ENCODE data around the gene PDE11A. TPM values are rescaled to one million over a fixed set of nuclear protein-coding genes. Genes with fewer than 3 reads are reported as not detected.

The PDE11A gene
- total and polyA plus RNA-seq, 2 experiments from 2014 or later = 0.08 to 0.73 TPM

GRCh38 chr2:178016612-178017011 lies 56.0 kb downstream of the PDE11A start:
- ATAC-seq = no peak
- Histone ChIP-seq H3K4me3 (no peak overlapping the region), H3K79me2 (replicated peaks; ENCODE audit: insufficient read depth) (no peaks in the 10 kb centered on the region), H3K27ac (ENCODE audit: low read depth) (no peak overlapping the region), H4K20me1 (replicated peaks; ENCODE audit: insufficient read depth) (no peaks in the 10 kb centered on the region), H3K27me3 (ENCODE audit: insufficient read depth) (no peaks in the 10 kb centered on the region), H3K36me3 (ENCODE audit: insufficient read depth) (no peaks in the 10 kb centered on the region), H3F3A (replicated peaks; ENCODE audit: low read depth) (no peaks in the 10 kb centered on the region), H3K9me2 (ENCODE audit: insufficient read depth) (peaks cover 6% of the 10 kb centered on the region; the same call in 1 of the 2 replicates), H2AFZ (no peak overlapping the region), H3K4me2 (no peak overlapping the region), H3K4me1 (ENCODE audit: insufficient read depth) (no peaks in the 10 kb centered on the region)
- no peaks in the 10 kb centered on the region for H3K9me3 Mint-ChIP-seq
- no peak overlapping the region for H3K27ac Mint-ChIP-seq
- no peaks in the 10 kb centered on the region for H3K36me3 Mint-ChIP-seq (ENCODE audit: low read depth)
- no peak for TF ChIP-seq CTCF (conservative IDR thresholded peaks at IDR 0.05; ENCODE audit: low read depth in 2 of 2)
- TF ChIP-seq ZNF331 (CRISPR knock-in tag; IDR thresholded peaks at IDR 0.05; ENCODE audit: low read depth) = no peak
- TF ChIP-seq EZH2 (IDR thresholded peaks at IDR 0.05; ENCODE audit: low read depth, unreplicated experiment) = no peak
- TF ChIP-seq EZH2phosphoT487 (IDR thresholded peaks at IDR 0.05; ENCODE audit: unreplicated experiment) = no peak
- no peak for TF ChIP-seq ZNF114 (CRISPR knock-in tag; IDR thresholded peaks at IDR 0.05)
- no peak for TF ChIP-seq JUNB (IDR thresholded peaks at IDR 0.05; ENCODE audit: unreplicated experiment)
- TF ChIP-seq POLR2AphosphoS5 (IDR thresholded peaks at IDR 0.05; ENCODE audit: low read depth) = no peak
- no peak for TF ChIP-seq ETS1 (IDR thresholded peaks at IDR 0.05)
- H3K4me1 Mint-ChIP-seq = no peaks in the 10 kb centered on the region
- no peak overlapping the region for H3K4me3 Mint-ChIP-seq
- DNase-seq (ENCODE audit: low spot score) = no peak
- no peaks in the 10 kb centered on the region for H3K27me3 Mint-ChIP-seq (ENCODE audit: insufficient read depth, low read depth, poor library complexity)

- Histone ChIP-seq H3K36me3 (ENCODE audit: insufficient read depth) (no peaks in the 10 kb centered on the region), H3K27me3 (ENCODE audit: insufficient read depth) (no peaks in the 10 kb centered on the region), H3K4me3 (no peak overlapping the region), H3K4me1 (ENCODE audit: insufficient read depth) (no peaks in the 10 kb centered on the region), H3K9me2 (ENCODE audit: insufficient read depth) (no peaks in the 10 kb centered on the region; the same call in 1 of the 2 replicates), H4K20me1 (replicated peaks; ENCODE audit: insufficient read depth) (no peaks in the 10 kb centered on the region), H2AFZ (no peak overlapping the region), H3K79me2 (replicated peaks; ENCODE audit: insufficient read depth) (no peaks in the 10 kb centered on the region), H3K4me2 (no peak overlapping the region), H3K27ac (ENCODE audit: low read depth) (no peak overlapping the region), H3F3A (replicated peaks; ENCODE audit: low read depth) (no peaks in the 10 kb centered on the region)
- ATAC-seq (no peak), DNase-seq (ENCODE audit: low spot score) (no peak)
- Mint-ChIP-seq H3K9me3 (no peaks in the 10 kb centered on the region), H3K4me3 (no peak overlapping the region), H3K27ac (no peak overlapping the region), H3K27me3 (ENCODE audit: insufficient read depth, low read depth, poor library complexity) (no peaks in the 10 kb centered on the region), H3K36me3 (ENCODE audit: low read depth) (no peaks in the 10 kb centered on the region), H3K4me1 (no peaks in the 10 kb centered on the region)
- TF ChIP-seq ZNF114 (CRISPR knock-in tag; IDR thresholded peaks at IDR 0.05) (no peak), EZH2phosphoT487 (IDR thresholded peaks at IDR 0.05; ENCODE audit: unreplicated experiment) (no peak), CTCF (conservative IDR thresholded peaks at IDR 0.05; ENCODE audit: low read depth in 2 of 2) (no peak), CREB1 (CRISPR knock-in tag; IDR thresholded peaks at IDR 0.05; ENCODE audit: low read depth) (no peak), STAT1 (IDR thresholded peaks at IDR 0.05; ENCODE audit: unreplicated experiment) (no peak), NANOG (IDR thresholded peaks at IDR 0.05; ENCODE audit: borderline replicate concordance) (no peak), ZNF331 (CRISPR knock-in tag; IDR thresholded peaks at IDR 0.05; ENCODE audit: low read depth) (no peak), JUNB (IDR thresholded peaks at IDR 0.05; ENCODE audit: unreplicated experiment) (no peak)
Measured at GRCh38 chr2:178012639-178013038, 59.9 kb downstream of the PDE11A start.
